ENCODE data around the gene TBL2.
"Not testable (repeated sequence)": the region's sequence is repeated elsewhere in the genome, so short reads cannot be mapped to it uniquely, and the experiment has no call there.

TBL2 gene

GRCh38 chr7:73567846-73568685 lies 10.3 kb downstream of the TBL2 start:
- no peak for DNase-seq

GRCh38 chr7:73567140-73567539 lies 11.2 kb downstream of the TBL2 start:
- no peak for DNase-seq

GRCh38 chr7:73566431-73566830 lies 11.9 kb downstream of the TBL2 start:
- not testable (repeated sequence) for DNase-seq

- no peak for DNase-seq
These were observed 12.6 kb downstream of the TBL2 start for GRCh38 chr7:73565675-73566340.

GRCh38 chr7:73560109-73560835 lies 18.1 kb downstream of the TBL2 start:
- DNase-seq, result no peak

GRCh38 chr7:73557397-73558257 lies 20.8 kb downstream of the TBL2 start, which contains the start of gene BCL7B:
Gene BCL7B, minus strand, starts transcription at chr7:73557690. Its CDS starts 112 bp downstream, at chr7:73557578.
- DNase-seq, result peak; percentile 85

GRCh38 chr7:73557108-73557396 lies 21.3 kb downstream of the TBL2 start:
- DNase-seq, result peak; percentile 91

- DNase-seq, result no peak
These were observed 21.9 kb downstream of the TBL2 start for GRCh38 chr7:73556208-73557107.

GRCh38 chr7:73555411-73555982 lies 22.9 kb downstream of the TBL2 start:
- DNase-seq, result no peak

GRCh38 chr7:73550093-73550492 lies 28.3 kb downstream of the TBL2 start:
- not testable (repeated sequence) for DNase-seq

GRCh38 chr7:73549176-73549575 lies 29.2 kb downstream of the TBL2 start:
- no peak for DNase-seq

- no peak for DNase-seq
These were observed 30.5 kb downstream of the TBL2 start for GRCh38 chr7:73547841-73548240.

- no peak for DNase-seq
These were observed 33.7 kb downstream of the TBL2 start for GRCh38 chr7:73544678-73545077.

- DNase-seq, result no peak
These were observed 36.7 kb downstream of the TBL2 start for GRCh38 chr7:73541722-73542121.

- no peak for DNase-seq
These were observed 38.7 kb downstream of the TBL2 start for GRCh38 chr7:73539709-73540108.

GRCh38 chr7:73538510-73538909 lies 39.9 kb downstream of the TBL2 start:
- not testable (repeated sequence) for DNase-seq

GRCh38 chr7:73537051-73537450 lies 41.3 kb downstream of the TBL2 start:
- DNase-seq, result no peak

- no peak for DNase-seq
These were observed 41.9 kb downstream of the TBL2 start for GRCh38 chr7:73536479-73536878.

- not testable (repeated sequence) for DNase-seq
These were observed 42.5 kb downstream of the TBL2 start for GRCh38 chr7:73535918-73536317.

GRCh38 chr7:73533742-73534141 lies 44.6 kb downstream of the TBL2 start:
- no peak for DNase-seq

- no peak for DNase-seq
These were observed 46.2 kb downstream of the TBL2 start for GRCh38 chr7:73532224-73532623.
